Neural progenitor cell (in vitro differentiated cells): ENCODE measurements around the gene RNF186.

Experiments used
- CTCF ChIP-seq: fragments of 200-600 bp; sonication (generic); IDR thresholded peaks from 2 replicates; pipeline ENCODE4 v1.5.1; 2017; ENCODE audit warnings: antibody characterized with exemption, mild to moderate bottlenecking
- EZH2 ChIP-seq: fragments of 200-600 bp; sonication (generic); IDR thresholded peaks from 2 replicates; pipeline ENCODE4 v1.6.1; 2017; ENCODE audit warnings: antibody characterized with exemption, mild to moderate bottlenecking, moderate library complexity
- EZH2phosphoT487 ChIP-seq: fragments of 200-600 bp; sonication (generic); IDR thresholded peaks from 2 replicates; pipeline ENCODE4 v1.6.1; 2017; ENCODE audit warnings: antibody characterized with exemption

GRCh38 chr1:19845555-19845954 lies 30.5 kb upstream of the RNF186 start:
- TF ChIP-seq CTCF (no peak), EZH2phosphoT487 (no peak), EZH2 (no peak)
